ENCODE measurements around the gene CHODL.

CHODL gene, protein sequence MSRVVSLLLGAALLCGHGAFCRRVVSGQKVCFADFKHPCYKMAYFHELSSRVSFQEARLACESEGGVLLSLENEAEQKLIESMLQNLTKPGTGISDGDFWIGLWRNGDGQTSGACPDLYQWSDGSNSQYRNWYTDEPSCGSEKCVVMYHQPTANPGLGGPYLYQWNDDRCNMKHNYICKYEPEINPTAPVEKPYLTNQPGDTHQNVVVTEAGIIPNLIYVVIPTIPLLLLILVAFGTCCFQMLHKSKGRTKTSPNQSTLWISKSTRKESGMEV

GRCh38 chr21:18244671-18245463 lies at the start of gene CHODL:
CHODL (plus strand) TSS chr21:18244833; CDS start chr21:18245224, 391 bp downstream.
- FAIRE-seq: no peak

GRCh38 chr21:18204931-18205330 lies 39.7 kb upstream of the CHODL start:
- FAIRE-seq: no peak

GRCh38 chr21:18218331-18218730 lies 26.3 kb upstream of the CHODL start:
- no peak for FAIRE-seq

DNA sequence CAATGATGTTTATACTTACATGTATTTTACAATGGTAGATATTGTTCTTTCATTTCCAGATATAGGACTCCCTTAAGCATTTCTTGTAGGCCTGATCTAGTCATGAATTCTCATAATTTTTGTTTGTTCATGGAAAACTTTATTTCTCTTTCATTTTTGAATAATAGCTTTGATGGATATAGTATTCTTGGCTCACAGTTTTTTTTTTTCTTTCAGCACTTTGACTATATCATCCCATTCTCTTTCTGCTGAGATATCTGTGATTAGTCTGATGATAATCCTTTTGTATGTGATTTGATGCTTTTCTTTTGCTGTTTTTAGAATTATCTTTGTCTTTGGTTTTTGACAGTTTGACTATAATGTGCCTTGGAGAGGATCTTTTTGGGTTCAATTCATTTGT lies 24.1 kb upstream of the CHODL start:
- FAIRE-seq: no peak

GRCh38 chr21:18222346-18222745 lies 22.3 kb upstream of the CHODL start:
- no peak for FAIRE-seq

DNA sequence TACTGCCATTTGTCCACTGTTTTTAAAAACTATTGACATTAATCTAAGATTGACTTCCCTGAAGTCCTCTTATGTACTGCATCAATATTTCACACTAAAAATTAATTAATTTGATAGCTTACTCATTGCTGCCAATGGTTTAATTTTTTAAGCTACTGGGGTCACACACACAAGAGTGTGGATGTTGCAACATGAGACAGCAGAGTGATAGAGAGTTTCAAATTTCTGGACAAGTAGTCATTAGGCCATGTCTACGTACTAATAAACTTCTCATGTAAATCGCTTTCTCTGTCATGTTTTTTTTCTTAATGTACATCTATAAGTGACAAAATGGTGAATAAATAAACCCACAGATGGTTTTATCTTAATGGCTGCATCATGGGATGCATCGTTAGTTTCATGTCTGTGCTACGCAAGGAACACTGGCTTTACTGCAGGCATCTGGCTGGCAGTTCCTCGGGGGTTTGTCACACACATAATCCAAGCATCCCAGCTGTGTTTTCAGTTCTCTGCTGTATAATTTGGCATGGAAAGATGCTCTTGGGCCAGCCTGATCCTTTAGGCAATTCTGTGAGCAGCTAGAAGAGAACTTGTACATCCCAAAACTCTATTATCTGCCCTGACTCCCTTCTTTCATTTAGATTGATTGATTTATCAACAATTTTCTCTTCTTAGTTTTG lies 16.4 kb upstream of the CHODL start:
- FAIRE-seq: no peak

- no peak for FAIRE-seq
Observed at GRCh38 chr21:18235545-18235944, 9.1 kb upstream of the CHODL start.

DNA sequence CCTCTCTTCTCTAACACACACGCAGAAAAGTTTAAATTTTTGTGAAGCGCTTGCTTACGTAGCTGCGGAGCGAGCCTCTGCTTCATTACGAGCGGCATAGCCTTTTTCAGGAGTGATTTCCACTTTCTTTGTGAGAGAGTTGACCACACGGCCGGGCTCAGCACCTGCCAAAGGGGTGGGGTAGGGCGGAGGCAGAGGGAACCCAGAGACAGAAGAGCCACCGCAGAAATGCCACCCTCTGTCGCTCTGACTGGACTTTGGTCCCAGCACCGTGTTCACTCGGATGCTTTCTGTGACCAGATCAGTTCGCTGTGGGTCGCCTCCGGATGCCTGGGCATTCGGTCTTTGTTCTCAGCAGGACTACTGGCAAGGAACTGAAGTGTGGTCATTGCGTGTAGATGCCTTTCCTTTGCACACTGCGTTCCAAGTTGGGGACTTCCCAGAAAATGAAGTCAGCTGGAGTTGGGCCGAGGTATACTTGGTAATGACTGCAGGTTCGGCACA lies 883 bp downstream of the CHODL start:
- no peak for FAIRE-seq

DNA sequence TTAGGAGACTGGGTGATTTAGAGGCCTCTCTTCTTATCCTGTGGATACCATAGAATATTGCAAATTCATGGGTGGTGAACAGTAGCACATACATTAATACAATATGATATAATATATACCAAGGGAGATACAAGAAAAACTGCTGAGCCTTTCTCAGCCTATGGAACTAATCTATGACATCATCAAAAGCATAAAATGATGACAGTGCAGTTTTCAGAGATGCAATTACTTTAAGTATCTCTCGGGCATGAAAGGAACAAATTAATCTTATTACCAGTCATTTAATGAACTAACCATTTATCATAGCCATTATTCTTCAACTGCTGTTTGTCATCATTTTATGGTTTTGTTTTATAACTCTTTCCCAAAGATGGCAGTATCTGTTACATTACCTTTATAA lies 3.5 kb downstream of the CHODL start:
- no peak for FAIRE-seq

GRCh38 chr21:18249672-18250071 lies 5.0 kb downstream of the CHODL start:
- FAIRE-seq: no peak

DNA sequence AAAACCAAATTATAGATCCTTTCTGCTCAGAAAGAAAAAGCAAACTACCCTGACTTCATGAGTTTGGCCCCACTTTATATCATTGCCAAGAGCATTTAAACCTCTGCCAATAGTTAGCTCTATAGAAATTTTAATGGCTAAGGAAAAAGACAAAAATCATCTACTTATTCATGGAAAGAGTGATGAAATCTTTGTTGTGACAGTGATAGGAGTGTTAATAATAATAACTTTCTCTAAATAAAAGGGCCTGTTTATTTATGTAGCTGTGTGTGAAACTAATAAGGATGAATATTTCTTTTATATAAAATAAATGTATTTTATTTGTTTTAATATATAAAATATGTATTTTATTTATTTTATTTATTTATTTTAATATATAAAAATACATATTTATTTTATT lies 6.4 kb downstream of the CHODL start:
- FAIRE-seq: no peak

DNA sequence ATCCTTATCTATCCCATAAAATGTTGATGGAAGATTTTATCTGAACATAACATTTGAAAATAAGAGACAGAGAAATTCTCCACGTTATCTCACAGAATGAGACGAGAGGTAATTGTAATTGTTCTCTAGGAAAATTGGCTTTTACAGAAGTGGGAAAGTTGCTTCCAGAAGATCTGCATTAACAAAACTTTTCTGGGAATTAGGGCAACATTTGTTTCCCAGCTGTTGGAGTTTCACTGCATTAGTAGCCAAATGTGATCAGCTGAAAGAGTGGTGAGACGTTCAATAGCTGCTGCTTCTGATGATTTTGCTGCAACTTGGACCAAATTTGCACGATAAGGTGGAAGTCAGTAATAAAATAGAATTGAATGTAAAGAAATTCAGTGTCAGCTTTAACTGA lies 7.6 kb downstream of the CHODL start:
- no peak for FAIRE-seq

DNA sequence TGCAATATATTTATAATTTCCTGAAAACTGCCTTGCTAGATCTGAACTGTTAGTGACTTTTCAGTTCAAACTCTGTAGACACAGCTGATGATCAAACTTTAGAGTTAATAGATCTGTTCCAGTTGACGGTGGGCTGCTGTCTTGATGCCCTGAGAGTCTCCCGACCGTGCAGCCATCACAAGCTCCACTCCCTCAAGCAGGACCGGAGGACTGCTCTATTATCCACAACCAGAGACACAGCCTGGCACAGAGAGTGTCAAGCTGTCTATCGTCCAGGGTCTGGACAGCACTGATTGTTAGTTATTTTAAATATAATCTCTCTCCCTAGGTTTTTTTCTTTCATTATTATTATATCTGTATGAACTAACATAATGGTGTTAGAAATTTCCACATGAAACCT lies 8.0 kb downstream of the CHODL start:
- no peak for FAIRE-seq

- FAIRE-seq: no peak
Observed at GRCh38 chr21:18253221-18253620, 8.6 kb downstream of the CHODL start.

DNA sequence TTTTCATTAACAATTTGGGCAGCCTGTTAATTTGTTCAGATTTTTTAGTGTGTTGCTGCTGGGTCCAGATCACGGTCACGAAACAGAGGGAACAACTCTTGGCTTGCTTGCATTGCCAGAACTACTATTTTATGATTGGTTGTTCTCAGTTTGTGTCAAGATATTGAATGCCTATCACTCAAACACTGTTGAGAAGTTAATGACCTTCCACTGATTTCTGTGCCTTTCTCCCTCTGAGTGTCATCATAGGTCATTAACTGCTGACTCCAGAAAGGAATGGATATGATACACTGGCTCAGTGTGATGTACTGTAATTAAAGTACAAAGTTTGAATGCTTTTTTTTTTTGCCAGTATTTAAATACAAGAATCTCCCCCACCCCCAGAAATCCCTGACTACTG lies 9.2 kb downstream of the CHODL start:
- FAIRE-seq: no peak

GRCh38 chr21:18265944-18266343 lies 21.3 kb downstream of the CHODL start:
- FAIRE-seq: no peak

- FAIRE-seq: no peak
Observed at GRCh38 chr21:18267496-18267895, 22.9 kb downstream of the CHODL start.

DNA sequence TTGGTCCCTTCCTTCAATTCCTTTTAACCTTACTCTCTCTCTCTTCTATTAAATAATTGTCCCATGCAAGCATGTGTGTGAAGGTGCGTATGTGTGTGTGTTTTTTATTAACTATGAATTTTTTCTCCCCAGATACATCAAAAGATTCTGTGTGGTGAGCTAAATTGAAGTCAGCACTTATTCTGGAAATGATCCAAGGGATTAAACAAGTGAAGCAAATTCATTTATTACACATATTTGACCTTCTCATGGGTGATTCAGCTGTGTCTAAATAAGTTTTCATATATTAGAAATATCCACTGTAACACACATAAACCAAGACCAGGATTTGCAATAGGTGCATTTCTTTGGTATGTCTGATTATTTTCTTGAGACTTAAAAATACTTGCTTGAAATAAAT lies 24.3 kb downstream of the CHODL start:
- FAIRE-seq: no peak

DNA sequence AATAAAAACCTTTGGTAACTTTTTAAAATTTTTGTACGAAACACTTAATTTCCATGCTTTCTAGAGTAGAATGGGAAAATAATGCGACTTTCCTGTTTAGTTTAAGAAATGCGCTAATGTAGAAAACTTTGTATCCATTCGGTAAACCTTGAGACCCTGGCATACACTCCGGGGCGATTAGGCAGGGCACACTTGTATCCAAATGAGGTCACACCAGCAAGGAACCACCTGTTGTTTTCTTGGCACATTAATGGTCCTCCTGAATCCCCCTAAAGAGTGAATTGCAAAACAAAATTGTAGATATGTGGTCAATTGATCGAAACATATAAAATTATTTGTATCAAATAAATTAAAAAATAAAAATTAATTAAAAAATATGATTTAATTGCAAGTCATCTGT lies 25.2 kb downstream of the CHODL start:
- FAIRE-seq: no peak

DNA sequence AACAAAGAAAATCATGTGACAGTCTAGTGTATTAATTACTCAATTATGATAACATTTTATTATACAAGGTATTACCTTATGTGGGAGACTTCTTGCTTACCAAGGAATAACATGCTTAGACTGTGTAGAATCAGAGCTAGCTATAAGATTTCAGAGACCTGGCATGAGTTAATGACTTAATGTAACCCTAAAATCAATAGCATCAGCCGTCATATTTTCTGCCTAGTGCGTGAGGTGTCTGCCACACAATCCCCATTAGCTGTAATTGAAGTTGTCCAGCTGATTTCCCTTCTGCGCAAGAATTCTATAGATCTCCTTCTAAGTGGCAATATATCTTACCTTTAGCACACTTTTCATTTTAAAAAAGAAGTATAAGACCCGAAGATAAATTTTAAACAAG lies 28.8 kb downstream of the CHODL start:
- FAIRE-seq: no peak

GRCh38 chr21:18274370-18274769 lies 29.7 kb downstream of the CHODL start:
- FAIRE-seq: no peak

DNA sequence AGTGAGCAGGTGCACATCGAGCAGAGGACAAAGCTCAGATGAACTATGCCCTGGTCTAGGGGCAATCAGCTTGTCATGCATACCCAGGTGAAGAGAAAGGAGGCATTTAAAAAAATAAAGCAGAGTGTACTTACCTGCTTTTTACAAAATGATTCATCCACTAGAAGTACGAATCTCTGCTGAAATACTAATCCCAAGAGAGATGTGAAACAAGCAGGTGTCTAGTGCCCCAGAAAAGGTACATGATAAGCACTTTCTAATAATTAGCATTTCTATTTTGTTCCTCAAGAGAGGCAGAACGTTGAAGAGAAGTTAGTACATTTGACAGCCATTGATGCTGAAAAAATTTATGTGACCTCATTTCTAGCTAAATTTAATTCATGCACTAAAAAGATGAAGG lies 31.1 kb downstream of the CHODL start:
- FAIRE-seq: no peak

DNA sequence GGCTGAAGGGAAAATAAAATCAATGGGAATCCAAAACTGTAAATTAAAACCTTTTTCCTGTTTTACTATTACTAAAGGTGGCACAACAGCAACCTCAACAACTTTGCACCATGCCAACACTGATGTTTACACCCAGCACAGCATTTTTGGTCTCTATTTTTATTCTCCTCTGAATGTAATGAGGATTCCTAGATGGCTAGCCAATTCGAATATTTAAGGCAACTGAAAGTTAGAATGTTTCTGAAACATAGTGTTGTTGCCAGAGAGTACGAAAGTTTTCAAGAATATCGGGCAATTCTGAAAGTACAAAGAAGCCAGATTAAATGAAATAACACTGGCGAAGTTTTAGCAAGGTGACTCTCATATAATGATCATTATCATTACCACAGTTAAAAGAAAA lies 40.7 kb downstream of the CHODL start:
- no peak for FAIRE-seq

DNA sequence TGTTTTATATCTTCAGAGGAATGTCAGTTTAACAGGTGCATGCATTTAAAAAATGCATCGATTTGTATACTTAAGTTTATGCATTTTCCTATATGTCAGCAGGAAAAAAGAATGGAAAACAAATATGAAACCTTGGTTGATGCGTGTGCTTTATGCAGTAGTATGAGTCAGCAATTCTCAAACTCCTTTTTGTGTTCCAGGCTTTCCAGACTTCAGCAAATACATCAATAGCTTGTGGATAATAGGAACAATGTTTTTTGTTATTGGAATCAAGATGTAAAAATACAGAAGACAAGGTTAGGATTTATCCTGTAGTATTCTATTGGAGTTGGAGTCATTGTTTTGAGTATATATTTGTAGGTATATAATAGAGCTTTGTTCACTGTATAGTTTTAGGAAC lies 45.2 kb downstream of the CHODL start:
- FAIRE-seq: no peak
